ENCODE results near the gene SUCLA2.
"Not testable (repeated sequence)": the region's sequence is repeated elsewhere in the genome, so short reads cannot be mapped to it uniquely, and the experiment has no call there.

The SUCLA2 gene

GRCh38 chr13:48001114-48001881 is at the start of gene SUCLA2:
TSS of gene SUCLA2 (minus strand) at chr13:48001273. CDS start at chr13:48001269, 4 bp downstream.
- DNase-seq = peak; percentile 86

- no peak for DNase-seq
These were observed 49.5 kb upstream of the SUCLA2 start for GRCh38 chr13:48050550-48050949.

- no peak for DNase-seq
These were observed 42.9 kb upstream of the SUCLA2 start for GRCh38 chr13:48043789-48044503.

GRCh38 chr13:48042894-48043293 is 41.8 kb upstream of the SUCLA2 start:
- no peak for DNase-seq

GRCh38 chr13:48040896-48041295 is 39.8 kb upstream of the SUCLA2 start:
- DNase-seq = no peak

- no peak for DNase-seq
These were observed 39.0 kb upstream of the SUCLA2 start for GRCh38 chr13:48040049-48040448.

GRCh38 chr13:48038761-48039160 is 37.7 kb upstream of the SUCLA2 start:
- no peak for DNase-seq

GRCh38 chr13:48037346-48038173 is 36.5 kb upstream of the SUCLA2 start, which contains the start of gene NUDT15:
TSS of gene NUDT15 (plus strand) at chr13:48037726. CDS start at chr13:48037747, 21 bp downstream.
- DNase-seq = peak; percentile 95

- no peak for DNase-seq
These were observed 28.8 kb upstream of the SUCLA2 start for GRCh38 chr13:48029859-48030258.

GRCh38 chr13:48028066-48028465 is 27.0 kb upstream of the SUCLA2 start:
- DNase-seq = no peak

GRCh38 chr13:48019796-48020195 is 18.7 kb upstream of the SUCLA2 start:
- no peak for DNase-seq

GRCh38 chr13:48018637-48019036 is 17.6 kb upstream of the SUCLA2 start:
- no peak for DNase-seq

- DNase-seq = no peak
These were observed 13.3 kb upstream of the SUCLA2 start for GRCh38 chr13:48014359-48014758.

- no peak for DNase-seq
These were observed 11.6 kb upstream of the SUCLA2 start for GRCh38 chr13:48012668-48013067.

GRCh38 chr13:48010698-48011097 is 9.6 kb upstream of the SUCLA2 start:
- no peak for DNase-seq

- DNase-seq = no peak
These were observed 8.2 kb upstream of the SUCLA2 start for GRCh38 chr13:48009284-48009683.

GRCh38 chr13:48006396-48006795 is 5.3 kb upstream of the SUCLA2 start:
- DNase-seq = no peak

- no peak for DNase-seq
These were observed 3.1 kb upstream of the SUCLA2 start for GRCh38 chr13:48004201-48004600.

- not testable (repeated sequence) for DNase-seq
These were observed 926 bp upstream of the SUCLA2 start for GRCh38 chr13:48001999-48002398.

GRCh38 chr13:48000559-48001113 is 437 bp downstream of the SUCLA2 start:
- no peak for DNase-seq

GRCh38 chr13:47999973-48000372 is 1.1 kb downstream of the SUCLA2 start:
- no peak for DNase-seq

GRCh38 chr13:47997384-47997783 is 3.7 kb downstream of the SUCLA2 start:
- no peak for DNase-seq

GRCh38 chr13:47991859-47992258 is 9.2 kb downstream of the SUCLA2 start:
- no peak for DNase-seq
